Nephron (organoid): ENCODE results near the gene AHNAK2.
"Not testable (repeated sequence)": the region's sequence is repeated elsewhere in the genome, so short reads cannot be mapped to it uniquely, and the experiment has no call there.

Experiments used
- H3K27ac Mint-ChIP-seq, 3 experiments: 2 replicates each; pipeline ENCODE4 v1.8.0; 2020; ENCODE audit warnings: mixed read lengths in 3 of 3, mild to moderate bottlenecking in 2 of 3, moderate library complexity in 1 of 3
- H3K27me3 Mint-ChIP-seq: 2 replicates; pipeline ENCODE4 v1.8.0; 2021; ENCODE audit warnings: low read depth, mild to moderate bottlenecking, moderate library complexity, mixed read lengths
- H3K36me3 Mint-ChIP-seq: 2 replicates; pipeline ENCODE4 v1.8.0; 2020; ENCODE audit warnings: low read depth, mixed read lengths
- H3K4me1 Mint-ChIP-seq: 2 replicates; pipeline ENCODE4 v1.8.0; 2020; ENCODE audit warnings: mixed read lengths
- H3K4me3 Mint-ChIP-seq, 3 experiments: 2 replicates each; pipeline ENCODE4 v1.8.0; 2020; ENCODE audit warnings: mild to moderate bottlenecking in 3 of 3, mixed read lengths in 3 of 3, moderate library complexity in 2 of 3
- H3K9me3 Mint-ChIP-seq: 2 replicates; pipeline ENCODE4 v1.8.0; 2020; ENCODE audit warnings: mixed read lengths
- TF ChIP-seq, protein P1 (sequence below), 3 experiments: fragments of 200-600 bp; sonication (generic); IDR thresholded peaks; one replicate each; pipeline ENCODE4 v1.5.0; 2021; ENCODE audit warnings: antibody characterized with exemption in 3 of 3; ENCODE audit not compliant: unreplicated experiment in 3 of 3

AHNAK2 gene

DNA sequence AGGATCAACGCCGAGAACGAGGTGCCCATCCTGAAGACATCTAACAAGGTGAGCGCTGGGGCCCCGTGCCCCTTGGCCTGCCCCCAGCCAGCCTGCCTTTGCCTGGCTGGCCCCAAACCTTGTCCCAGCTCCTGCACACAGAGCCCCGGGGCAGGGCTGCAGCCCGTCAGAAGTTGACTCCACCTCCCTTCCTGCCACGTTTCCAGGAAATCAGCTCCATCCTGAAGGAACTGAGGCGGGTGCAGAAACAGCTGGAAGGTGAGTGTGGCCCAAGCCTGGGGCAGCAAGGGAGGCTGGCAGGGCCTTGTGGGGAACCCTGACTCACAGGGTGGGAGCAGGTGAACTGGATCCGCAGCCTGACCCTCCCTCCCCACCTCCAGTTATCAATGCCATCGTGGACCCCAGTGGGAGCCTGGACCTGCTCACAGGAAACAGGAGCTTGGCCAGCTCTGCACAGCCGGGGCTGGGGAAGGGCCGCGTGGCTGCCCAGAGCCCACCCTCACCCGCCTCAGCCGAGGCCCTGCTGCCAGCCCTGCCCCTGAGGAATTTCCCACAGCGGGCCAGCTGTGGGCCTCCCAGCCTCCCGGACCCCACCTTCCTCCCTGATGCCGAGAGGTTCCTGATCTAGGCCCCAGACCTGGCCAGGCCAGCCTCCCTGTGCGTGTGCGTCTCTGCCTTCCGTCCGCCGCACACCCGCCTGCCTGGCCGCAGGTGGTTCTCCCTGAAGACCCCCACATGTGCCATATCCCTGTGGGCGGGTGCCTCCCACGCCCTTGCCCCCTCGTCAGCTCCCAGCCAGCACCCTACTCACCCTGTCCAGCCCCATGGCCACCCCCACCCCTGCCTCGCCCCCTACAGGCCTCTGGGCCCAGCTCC is 83.6 kb downstream of the AHNAK2 start:
- TF ChIP-seq, protein P1, sequence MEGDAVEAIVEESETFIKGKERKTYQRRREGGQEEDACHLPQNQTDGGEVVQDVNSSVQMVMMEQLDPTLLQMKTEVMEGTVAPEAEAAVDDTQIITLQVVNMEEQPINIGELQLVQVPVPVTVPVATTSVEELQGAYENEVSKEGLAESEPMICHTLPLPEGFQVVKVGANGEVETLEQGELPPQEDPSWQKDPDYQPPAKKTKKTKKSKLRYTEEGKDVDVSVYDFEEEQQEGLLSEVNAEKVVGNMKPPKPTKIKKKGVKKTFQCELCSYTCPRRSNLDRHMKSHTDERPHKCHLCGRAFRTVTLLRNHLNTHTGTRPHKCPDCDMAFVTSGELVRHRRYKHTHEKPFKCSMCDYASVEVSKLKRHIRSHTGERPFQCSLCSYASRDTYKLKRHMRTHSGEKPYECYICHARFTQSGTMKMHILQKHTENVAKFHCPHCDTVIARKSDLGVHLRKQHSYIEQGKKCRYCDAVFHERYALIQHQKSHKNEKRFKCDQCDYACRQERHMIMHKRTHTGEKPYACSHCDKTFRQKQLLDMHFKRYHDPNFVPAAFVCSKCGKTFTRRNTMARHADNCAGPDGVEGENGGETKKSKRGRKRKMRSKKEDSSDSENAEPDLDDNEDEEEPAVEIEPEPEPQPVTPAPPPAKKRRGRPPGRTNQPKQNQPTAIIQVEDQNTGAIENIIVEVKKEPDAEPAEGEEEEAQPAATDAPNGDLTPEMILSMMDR (IDR thresholded peaks at IDR 0.05; ENCODE audit: unreplicated experiment in 3 of 3) = no peak
- H3K36me3 Mint-ChIP-seq = no peaks in the 10 kb centered on the region
- peaks cover 10% of the 10 kb centered on the region for H3K4me1 Mint-ChIP-seq
- peaks cover 4% of the 10 kb centered on the region for H3K27me3 Mint-ChIP-seq
- no peaks in the 10 kb centered on the region for H3K9me3 Mint-ChIP-seq
- H3K4me3 Mint-ChIP-seq = no peak overlapping the region
- no peak overlapping the region for H3K27ac Mint-ChIP-seq

DNA sequence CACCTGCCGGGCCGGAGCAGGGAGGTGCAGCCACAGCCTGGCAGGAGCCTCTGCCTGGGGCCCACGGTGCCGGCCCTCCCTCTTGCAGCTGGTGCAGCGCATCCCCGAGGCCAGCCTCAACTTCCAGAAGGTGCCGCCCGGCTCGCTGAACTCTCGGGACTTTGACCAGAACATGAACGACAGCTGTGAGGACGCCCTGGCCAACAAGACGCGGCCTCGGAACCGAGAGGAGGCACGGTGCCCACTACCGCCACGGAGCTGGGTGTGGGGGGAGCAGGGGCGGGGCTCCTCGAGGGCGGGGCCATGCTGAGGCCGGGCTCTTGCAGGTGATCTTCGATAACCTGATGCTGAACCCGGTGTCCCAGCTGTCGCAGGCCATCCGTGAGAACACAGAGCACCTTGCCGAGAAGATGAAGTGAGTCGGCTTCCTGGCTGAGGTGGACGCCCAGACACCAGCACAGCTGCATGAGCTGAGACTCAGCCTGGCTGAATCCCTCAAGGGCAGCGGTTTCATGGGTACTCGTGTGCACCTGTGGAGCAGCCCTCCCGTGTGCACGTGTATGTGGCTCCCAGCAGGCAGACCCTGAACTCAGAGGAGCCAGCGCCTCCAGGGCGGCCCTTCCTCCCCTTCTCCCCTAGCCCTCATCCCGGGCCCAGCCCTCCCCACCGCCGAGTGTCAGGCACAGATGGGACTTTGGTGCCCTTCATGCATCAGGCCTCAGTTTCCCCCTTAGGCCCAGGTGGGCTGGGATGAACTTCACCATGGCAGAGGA is 84.6 kb downstream of the AHNAK2 start:
- Mint-ChIP-seq H3K9me3 (no peaks in the 10 kb centered on the region), H3K4me3 (no peak overlapping the region), H3K4me1 (peaks cover 5% of the 10 kb centered on the region), H3K27me3 (peaks cover 4% of the 10 kb centered on the region), H3K36me3 (no peaks in the 10 kb centered on the region), H3K27ac (no peak overlapping the region)
- TF ChIP-seq, protein P1 (IDR thresholded peaks at IDR 0.05; ENCODE audit: unreplicated experiment in 3 of 3) = no peak

DNA sequence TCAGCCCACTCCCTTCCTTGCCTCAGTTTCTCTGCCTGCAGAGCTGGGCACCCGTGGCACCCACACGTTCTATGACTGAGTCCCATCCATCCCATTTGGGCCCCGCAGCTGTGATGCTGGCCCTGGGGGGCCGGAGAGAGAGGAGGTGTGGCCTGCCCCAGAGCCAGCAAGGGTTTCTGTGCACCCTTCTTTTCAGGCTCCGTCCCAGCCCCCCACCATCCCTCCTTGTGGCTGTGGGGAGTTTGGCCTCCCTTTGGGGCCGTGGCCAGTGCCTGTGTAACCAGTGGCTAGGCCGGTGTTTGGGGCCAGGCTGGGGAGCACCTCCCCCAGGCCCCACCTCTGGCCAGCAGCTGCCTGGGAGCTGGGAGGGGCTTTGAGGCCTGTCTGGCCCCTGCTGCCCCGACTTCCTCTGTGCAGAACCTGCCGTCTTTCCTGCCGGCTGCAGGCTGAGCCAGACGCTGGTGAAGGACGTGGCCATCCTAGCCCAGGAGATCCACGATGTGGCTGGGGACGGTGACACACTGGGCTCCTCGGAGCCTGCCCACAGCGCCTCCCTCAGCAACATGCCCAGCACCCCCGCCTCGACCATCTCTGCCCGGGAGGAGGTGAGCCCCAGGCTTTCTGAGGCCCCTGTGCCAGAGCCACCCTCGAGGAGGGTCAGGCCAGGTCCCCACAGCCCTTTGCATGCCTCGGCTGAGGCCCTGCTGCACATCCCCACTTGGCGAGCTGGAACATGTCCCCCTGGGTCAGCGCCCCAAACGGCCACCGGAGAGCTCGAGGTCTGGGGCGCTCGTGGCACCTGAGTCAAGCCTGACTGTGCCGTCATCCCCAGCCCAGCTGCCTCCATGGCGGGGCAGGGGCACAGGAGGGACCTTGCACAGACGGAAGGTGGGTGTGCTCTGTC is 85.4 kb downstream of the AHNAK2 start:
- H3K27me3 Mint-ChIP-seq = peaks cover 4% of the 10 kb centered on the region
- peaks cover 5% of the 10 kb centered on the region for H3K4me1 Mint-ChIP-seq
- H3K9me3 Mint-ChIP-seq = no peaks in the 10 kb centered on the region
- no peak overlapping the region for H3K27ac Mint-ChIP-seq
- no peak overlapping the region for H3K4me3 Mint-ChIP-seq
- H3K36me3 Mint-ChIP-seq = no peaks in the 10 kb centered on the region
- TF ChIP-seq, protein P1 (IDR thresholded peaks at IDR 0.05; ENCODE audit: unreplicated experiment in 3 of 3) = no peak

DNA sequence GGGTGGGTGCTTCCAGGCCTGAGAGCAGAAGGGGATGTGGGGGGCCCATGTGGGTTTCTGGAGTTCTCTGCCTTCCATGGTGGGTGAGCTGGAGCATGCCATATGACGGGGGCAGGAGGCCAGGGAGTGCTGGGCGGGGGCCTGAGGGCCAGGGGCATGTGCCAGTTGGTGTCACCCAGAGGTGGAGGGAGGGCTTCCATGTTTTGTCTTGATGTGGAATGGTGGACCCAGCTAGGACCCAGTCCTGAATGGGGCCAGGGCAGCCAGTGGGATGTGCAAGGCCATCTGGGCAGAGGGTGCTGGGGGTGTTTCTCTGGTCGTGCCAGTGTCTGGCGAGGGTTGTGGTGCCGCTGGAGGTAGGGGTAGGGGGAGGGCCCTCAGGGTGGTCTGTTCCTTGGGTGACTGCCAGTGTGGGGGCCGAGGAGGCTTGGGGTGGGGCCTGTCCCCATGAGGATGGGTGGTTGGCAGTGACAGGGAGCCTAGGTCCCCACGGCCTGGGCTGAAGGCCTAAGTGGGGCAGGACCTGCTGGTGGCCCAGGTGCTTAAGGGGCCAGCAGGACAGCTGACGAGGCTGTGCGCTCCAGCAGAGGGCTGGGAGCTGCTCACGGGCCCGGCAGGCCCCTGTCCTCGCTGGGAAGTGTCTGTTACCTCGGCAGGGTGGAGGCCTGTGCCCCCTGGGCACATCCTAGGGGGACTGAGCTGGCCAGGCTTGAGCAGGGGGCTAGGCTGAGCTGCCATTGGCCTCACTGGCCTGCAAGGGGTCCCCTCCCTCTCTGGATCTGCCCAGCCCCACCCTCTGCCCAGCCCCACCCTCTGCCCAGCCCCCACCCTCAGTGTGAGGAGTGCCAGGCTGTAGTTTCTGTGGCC is 86.3 kb downstream of the AHNAK2 start:
- Mint-ChIP-seq H3K9me3 (no peaks in the 10 kb centered on the region), H3K4me1 (peaks cover 5% of the 10 kb centered on the region), H3K36me3 (no peaks in the 10 kb centered on the region), H3K27me3 (peaks cover 4% of the 10 kb centered on the region), H3K4me3 (no peak overlapping the region), H3K27ac (no peak overlapping the region)
- TF ChIP-seq, protein P1 (IDR thresholded peaks at IDR 0.05; ENCODE audit: unreplicated experiment in 3 of 3) = no peak

DNA sequence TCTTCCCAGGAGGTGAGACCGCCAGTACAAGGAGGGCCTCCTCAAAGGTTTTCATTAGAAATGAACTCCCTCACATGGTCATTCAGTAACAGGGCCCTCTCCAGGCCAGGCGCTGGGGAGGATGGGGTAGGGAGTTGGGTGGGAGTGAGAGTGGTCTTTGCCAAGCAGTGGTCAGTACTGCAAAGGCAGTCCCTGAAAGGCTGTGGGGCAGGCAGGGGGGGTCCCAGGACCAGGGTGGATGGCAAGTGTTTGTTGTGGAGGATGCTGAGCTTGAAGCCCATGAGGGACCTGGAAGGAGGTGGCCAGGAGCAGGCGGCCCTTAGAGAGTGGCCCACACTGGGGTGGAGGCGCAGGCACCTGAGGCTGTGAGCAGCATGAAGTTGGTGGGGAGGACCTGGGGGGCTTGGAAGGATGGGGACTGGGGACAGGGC is 87.0 kb downstream of the AHNAK2 start:
- Mint-ChIP-seq H3K27ac (no peak overlapping the region), H3K4me3 (no peak overlapping the region), H3K9me3 (no peaks in the 10 kb centered on the region), H3K4me1 (no peaks in the 10 kb centered on the region), H3K27me3 (no peaks in the 10 kb centered on the region), H3K36me3 (no peaks in the 10 kb centered on the region)
- TF ChIP-seq, protein P1 (IDR thresholded peaks at IDR 0.05; ENCODE audit: unreplicated experiment in 3 of 3) = no peak

DNA sequence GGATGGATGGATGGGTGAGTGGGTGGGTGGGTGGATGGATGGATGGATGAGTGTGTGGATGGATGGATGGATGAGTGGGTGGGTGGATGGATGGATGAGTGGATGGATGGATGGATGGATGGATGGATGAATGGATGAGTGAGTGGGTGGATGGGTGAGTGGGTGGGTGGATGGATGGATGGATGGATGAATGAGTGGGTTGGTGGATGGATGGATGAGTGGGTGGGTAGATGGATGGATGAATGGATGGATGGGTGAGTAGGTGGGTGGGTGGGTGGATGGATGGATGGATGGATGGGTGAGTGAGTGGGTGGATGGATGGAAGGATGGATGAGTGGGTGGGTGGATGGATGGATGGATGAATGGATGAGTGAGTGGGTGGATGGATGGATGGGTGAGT is 87.9 kb downstream of the AHNAK2 start:
- H3K36me3 Mint-ChIP-seq, H3K27ac Mint-ChIP-seq, H3K4me1 Mint-ChIP-seq, H3K27me3 Mint-ChIP-seq, H3K4me3 Mint-ChIP-seq, H3K9me3 Mint-ChIP-seq: not testable (repeated sequence)
